Astrocyte (in vitro differentiated cells and primary cell): ENCODE results near the gene CPTP. TPM values are rescaled to one million over a fixed set of nuclear protein-coding genes. Genes with fewer than 3 reads are reported as not detected.

Source experiments
- DNase-seq: peaks from one replicate; pipeline ENCODE4 v3.0.0-alpha.2; 2010; ENCODE audit warnings: low read depth
- FAIRE-seq: peaks from 2 replicates; lab custom pipeline; 2011; peaks lifted over from hg19 to GRCh38; lab: Jason Lieb, UNC
- H2AFZ ChIP-seq: 2 replicates; pipeline ENCODE4 v1.6.0; 2012; ENCODE audit warnings: low read depth, low read length, inconsistent platforms
- H3K27ac ChIP-seq: 2 replicates; pipeline ENCODE4 v1.5.1; 2011; ENCODE audit warnings: low read depth, low read length, inconsistent platforms
- H3K27me3 ChIP-seq: 2 replicates; pipeline ENCODE4 v1.6.0; 2011; ENCODE audit warnings: low read length, inconsistent platforms; ENCODE audit not compliant: insufficient read depth
- H3K36me3 ChIP-seq: 2 replicates; pipeline ENCODE4 v1.5.1; 2011; ENCODE audit warnings: low read length, inconsistent platforms; ENCODE audit not compliant: insufficient read depth
- H3K4me1 ChIP-seq: 2 replicates; pipeline ENCODE4 v1.5.1; 2011; ENCODE audit warnings: low read length, inconsistent platforms; ENCODE audit not compliant: insufficient read depth
- H3K4me2 ChIP-seq: 2 replicates; pipeline ENCODE4 v1.6.0; 2012; ENCODE audit warnings: low read length, inconsistent platforms
- H3K4me3 ChIP-seq: 2 replicates; pipeline ENCODE4 v1.5.1; 2011; ENCODE audit warnings: low read depth, mild to moderate bottlenecking, low read length, inconsistent platforms; ENCODE audit not compliant: insufficient read depth
- H3K79me2 ChIP-seq: 2 replicates; pipeline ENCODE4 v1.6.0; 2012; ENCODE audit warnings: mild to moderate bottlenecking, low read length, inconsistent platforms; ENCODE audit not compliant: insufficient read depth
- H3K9ac ChIP-seq: 2 replicates; pipeline ENCODE4 v1.6.0; 2012; ENCODE audit warnings: mild to moderate bottlenecking, low read length, inconsistent platforms
- H3K9me3 ChIP-seq: 2 replicates; pipeline ENCODE4 v1.5.1; 2012; ENCODE audit warnings: low read depth, mild to moderate bottlenecking, low read length, inconsistent platforms; ENCODE audit not compliant: insufficient read depth
- H4K20me1 ChIP-seq: 2 replicates; pipeline ENCODE4 v1.6.0; 2012; ENCODE audit warnings: low read length, inconsistent platforms; ENCODE audit not compliant: insufficient read depth
- H3K27ac Mint-ChIP-seq: one replicate; pipeline ENCODE4 v1.8.0; 2021; ENCODE audit warnings: mild to moderate bottlenecking, mixed read lengths; ENCODE audit not compliant: unreplicated experiment
- H3K27me3 Mint-ChIP-seq: one replicate; pipeline ENCODE4 v1.8.0; 2021; ENCODE audit warnings: low read depth, mixed read lengths; ENCODE audit not compliant: unreplicated experiment
- H3K36me3 Mint-ChIP-seq: one replicate; pipeline ENCODE4 v1.8.0; 2021; ENCODE audit warnings: low read depth, mixed read lengths; ENCODE audit not compliant: unreplicated experiment
- H3K4me1 Mint-ChIP-seq: one replicate; pipeline ENCODE4 v1.8.0; 2021; ENCODE audit warnings: low read depth, mixed read lengths; ENCODE audit not compliant: unreplicated experiment
- H3K4me3 Mint-ChIP-seq: one replicate; pipeline ENCODE4 v1.8.0; 2021; ENCODE audit warnings: mild to moderate bottlenecking, moderate library complexity, mixed read lengths; ENCODE audit not compliant: unreplicated experiment
- H3K9me3 Mint-ChIP-seq: one replicate; pipeline ENCODE4 v1.8.0; 2021; ENCODE audit warnings: mild to moderate bottlenecking, mixed read lengths; ENCODE audit not compliant: unreplicated experiment
- CTCF ChIP-seq: IDR thresholded peaks from 2 replicates; pipeline ENCODE4 v1.5.1; 2011; ENCODE audit warnings: low read depth, mild to moderate bottlenecking, inconsistent platforms, low read length, moderate library complexity; ENCODE audit not compliant: insufficient read depth
- EZH2 ChIP-seq: IDR thresholded peaks from 2 replicates; pipeline ENCODE4 v1.6.1; 2012; ENCODE audit warnings: mild to moderate bottlenecking, low read length, inconsistent platforms; ENCODE audit not compliant: insufficient read depth
- total RNA-seq: library from RNA; stranded (reverse); gene quantifications from 2 replicates; pipeline ENCODE4 v1.2.1, GENCODE V29; 2021

CPTP gene
- total RNA-seq, 1 donor from 2014 or later, result 28.5 TPM

DNA sequence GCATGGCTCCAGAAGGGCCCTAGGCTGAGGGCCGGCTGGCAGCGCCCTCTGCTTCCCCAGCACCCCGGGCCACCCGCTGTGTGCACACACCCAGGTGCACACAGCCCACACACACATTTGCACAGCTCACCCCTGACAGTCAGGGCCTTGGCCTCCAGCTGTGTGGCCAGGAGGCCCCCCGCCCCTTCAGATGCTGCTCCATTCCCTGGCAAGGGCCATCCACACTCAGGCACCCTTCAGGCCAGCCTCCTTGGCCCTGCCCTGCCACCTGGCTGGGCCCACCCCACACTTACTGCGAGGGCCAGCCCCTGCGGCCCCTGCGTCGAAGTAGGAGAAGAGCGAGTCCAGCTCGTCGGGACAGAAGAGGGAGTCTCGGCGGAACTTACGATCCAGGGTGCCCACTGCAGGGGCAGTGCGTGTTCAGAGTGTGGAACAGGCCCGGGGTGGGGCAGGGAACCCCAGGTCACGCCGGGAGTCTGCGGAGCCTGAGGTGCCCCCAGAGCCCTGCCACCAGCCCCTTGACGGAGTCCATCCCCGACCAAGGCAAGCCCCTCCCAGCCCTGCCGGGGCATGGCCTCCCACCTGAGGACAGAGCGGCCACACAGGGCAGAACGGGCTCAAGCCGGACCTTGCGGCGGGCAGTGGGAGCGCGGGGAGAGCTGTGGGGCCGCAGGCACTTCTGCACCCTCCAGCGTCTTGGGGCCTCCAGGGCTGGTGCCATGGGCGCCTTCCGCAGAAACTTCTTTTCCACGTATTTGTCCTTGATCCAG is 29.3 kb upstream of the CPTP start:
- Mint-ChIP-seq H3K36me3 (no peaks in the 10 kb centered on the region), H3K4me1 (no peaks in the 10 kb centered on the region)
- no peak for FAIRE-seq

GRCh38 chr1:1296070-1297061 is 28.2 kb upstream of the CPTP start:
- no peaks in the 10 kb centered on the region for H3K4me1 Mint-ChIP-seq
- Histone ChIP-seq H3K79me2 (no peaks in the 10 kb centered on the region), H3K9ac (no peak overlapping the region), H3K4me2 (no peak overlapping the region), H3K36me3 (no peaks in the 10 kb centered on the region), H3K4me3 (no peak overlapping the region), H2AFZ (no peak overlapping the region), H3K4me1 (no peaks in the 10 kb centered on the region), H4K20me1 (peaks cover 29% of the 10 kb centered on the region), H3K27me3 (no peaks in the 10 kb centered on the region), H3K27ac (no peak overlapping the region), H3K9me3 (no peaks in the 10 kb centered on the region)
- TF ChIP-seq CTCF, result no peak
- no peak for TF ChIP-seq EZH2
- H3K27me3 Mint-ChIP-seq, result no peaks in the 10 kb centered on the region
- DNase-seq, result no peak
- FAIRE-seq, result no peak
- no peak overlapping the region for H3K4me3 Mint-ChIP-seq
- H3K27ac Mint-ChIP-seq, result no peak overlapping the region
- no peaks in the 10 kb centered on the region for H3K36me3 Mint-ChIP-seq
- H3K9me3 Mint-ChIP-seq, result no peaks in the 10 kb centered on the region

More for the DNA sequence above, 29.3 kb upstream of the CPTP start:
- Histone ChIP-seq H4K20me1 (peaks cover 24% of the 10 kb centered on the region), H3K4me2 (no peak overlapping the region), H3K79me2 (no peaks in the 10 kb centered on the region), H3K9ac (no peak overlapping the region), H2AFZ (no peak overlapping the region), H3K4me3 (no peak overlapping the region), H3K9me3 (no peaks in the 10 kb centered on the region), H3K36me3 (no peaks in the 10 kb centered on the region), H3K27me3 (no peaks in the 10 kb centered on the region), H3K27ac (no peak overlapping the region), H3K4me1 (no peaks in the 10 kb centered on the region)
- TF ChIP-seq EZH2 (no peak), CTCF (no peak)
- no peaks in the 10 kb centered on the region for H3K27me3 Mint-ChIP-seq
- no peak overlapping the region for H3K27ac Mint-ChIP-seq
- no peak for DNase-seq
- no peaks in the 10 kb centered on the region for H3K9me3 Mint-ChIP-seq
- no peak overlapping the region for H3K4me3 Mint-ChIP-seq
